DMS114 treated with DMSO at 0.1 percent for 48 hours (cell line): ENCODE results near the gene PALLD.

Experiments
- DNase-seq: peaks from one replicate; lab custom pipeline; 2025; ENCODE audit not compliant: unreplicated experiment; lab: John Stamatoyannopoulos, UW

PALLD gene

GRCh38 chr4:168865854-168866253 is 369.0 kb downstream of the PALLD start:
- no peak for DNase-seq

DNA sequence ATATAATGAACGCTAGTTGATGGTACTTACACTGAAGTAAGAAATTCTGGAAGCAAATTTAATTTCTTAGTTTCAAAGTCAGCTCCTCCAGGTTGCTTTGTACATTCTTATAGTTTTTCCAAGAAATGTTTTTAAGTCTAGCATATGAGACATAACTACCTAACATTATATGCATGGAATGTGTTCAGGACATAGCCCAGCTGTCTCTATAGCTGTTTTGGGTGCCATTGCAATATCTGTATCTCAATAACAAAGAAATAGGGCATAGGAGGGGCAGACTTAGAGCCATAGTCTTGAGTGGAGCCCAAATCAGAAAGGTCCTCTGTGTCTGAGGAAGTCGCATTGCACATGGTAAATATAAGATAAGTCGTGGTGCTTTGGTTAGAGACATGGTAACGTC is 369.8 kb downstream of the PALLD start:
- DNase-seq: no peak

GRCh38 chr4:168867128-168867527 is 370.3 kb downstream of the PALLD start:
- no peak for DNase-seq

- DNase-seq: no peak
These were observed 371.4 kb downstream of the PALLD start for GRCh38 chr4:168868044-168868781.

DNA sequence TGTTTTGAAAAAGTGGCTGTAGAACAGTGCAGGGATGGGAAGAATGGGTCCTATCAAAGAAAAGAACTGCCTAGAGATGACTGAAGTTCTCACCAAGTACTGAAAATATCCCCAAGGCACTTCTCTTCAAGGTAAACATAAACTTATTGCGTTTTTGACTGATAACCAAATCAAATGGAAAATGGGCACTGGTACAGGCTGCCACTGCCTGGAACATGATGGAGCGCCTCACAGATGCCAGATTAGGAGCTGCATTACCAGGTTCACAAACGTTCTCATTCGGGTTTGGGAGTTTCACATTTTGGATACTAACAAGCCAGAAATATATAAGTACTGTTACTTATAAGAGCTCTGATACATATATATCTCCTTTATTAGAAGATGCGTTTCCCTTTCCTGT is 371.9 kb downstream of the PALLD start:
- no peak for DNase-seq

DNA sequence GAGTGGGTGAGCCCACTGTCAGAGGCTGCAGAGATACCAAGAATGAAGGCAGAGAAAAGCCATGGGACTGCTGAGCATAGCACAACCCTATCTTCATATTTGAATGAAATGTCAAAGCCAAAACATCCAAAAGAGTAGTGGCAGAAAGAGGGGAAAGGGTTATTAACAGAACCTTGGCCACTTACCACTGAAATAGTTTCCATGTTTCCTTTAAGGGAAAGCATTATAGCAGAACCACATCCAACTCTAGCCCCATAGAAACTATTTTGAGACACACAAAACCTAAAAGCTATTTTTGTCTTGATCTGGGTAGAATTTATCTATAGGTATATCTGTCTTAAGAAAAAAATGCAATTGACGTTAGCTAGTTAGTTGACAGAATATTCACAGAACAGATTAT is 373.2 kb downstream of the PALLD start:
- no peak for DNase-seq

DNA sequence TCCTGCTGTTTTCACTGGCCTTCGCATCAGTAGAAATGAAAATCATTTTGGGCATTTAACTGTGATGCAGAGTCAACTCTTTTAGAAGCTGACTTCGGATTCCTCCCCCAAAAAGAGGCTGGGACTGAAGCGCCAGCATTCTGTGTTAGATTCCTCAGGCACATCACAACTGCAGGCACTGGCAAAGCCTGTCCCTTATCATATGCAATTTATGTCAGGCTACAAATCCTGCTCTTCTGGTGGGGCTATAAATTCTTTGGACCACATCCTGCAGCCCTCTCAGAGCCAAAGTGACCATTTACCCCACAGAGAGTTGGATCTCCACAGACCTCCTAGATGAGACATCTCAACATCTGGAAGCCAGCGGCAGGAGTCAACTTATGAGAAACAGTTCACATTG is 374.8 kb downstream of the PALLD start:
- no peak for DNase-seq

GRCh38 chr4:168874083-168874482 is 377.2 kb downstream of the PALLD start:
- no peak for DNase-seq

GRCh38 chr4:168876106-168876505 is 379.3 kb downstream of the PALLD start:
- no peak for DNase-seq

GRCh38 chr4:168877511-168878491 is 380.9 kb downstream of the PALLD start:
- no peak for DNase-seq

DNA sequence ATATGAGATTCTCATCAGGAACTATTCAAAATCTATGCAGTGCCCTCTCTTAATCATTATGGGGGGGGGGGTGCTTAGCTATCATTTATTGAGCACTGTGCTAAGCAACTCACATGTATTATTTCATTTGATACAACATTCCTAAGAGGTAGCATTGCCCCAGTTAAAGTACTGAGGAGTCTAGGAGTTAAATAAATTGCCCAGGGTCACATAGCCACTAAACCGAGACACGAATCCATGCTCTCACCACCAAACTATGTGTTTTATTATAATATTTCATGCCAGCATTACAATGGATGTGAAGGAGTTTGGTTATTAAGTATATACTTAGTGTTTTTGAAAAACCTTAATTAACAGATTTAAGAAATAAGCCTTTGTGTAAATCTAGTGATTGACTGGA is 381.8 kb downstream of the PALLD start:
- no peak for DNase-seq

DNA sequence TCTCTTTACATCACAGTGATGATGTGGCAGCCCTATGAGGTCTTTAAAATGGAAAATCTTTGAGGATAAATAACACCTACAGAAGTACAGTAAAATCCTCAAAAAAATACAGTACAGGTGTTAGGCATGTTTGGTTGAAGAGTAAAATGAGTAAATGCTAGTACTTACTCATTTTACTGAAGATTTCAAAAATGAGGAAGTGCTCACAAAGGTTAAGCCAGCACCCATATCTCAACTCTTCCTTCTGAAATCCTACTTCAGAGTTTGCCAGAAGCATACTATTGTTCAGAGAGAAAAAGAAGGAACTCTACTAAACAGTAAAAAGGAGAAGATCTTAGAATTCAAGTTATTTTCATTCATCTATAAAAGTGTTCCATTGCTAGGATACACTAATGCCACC is 382.3 kb downstream of the PALLD start:
- no peak for DNase-seq

DNA sequence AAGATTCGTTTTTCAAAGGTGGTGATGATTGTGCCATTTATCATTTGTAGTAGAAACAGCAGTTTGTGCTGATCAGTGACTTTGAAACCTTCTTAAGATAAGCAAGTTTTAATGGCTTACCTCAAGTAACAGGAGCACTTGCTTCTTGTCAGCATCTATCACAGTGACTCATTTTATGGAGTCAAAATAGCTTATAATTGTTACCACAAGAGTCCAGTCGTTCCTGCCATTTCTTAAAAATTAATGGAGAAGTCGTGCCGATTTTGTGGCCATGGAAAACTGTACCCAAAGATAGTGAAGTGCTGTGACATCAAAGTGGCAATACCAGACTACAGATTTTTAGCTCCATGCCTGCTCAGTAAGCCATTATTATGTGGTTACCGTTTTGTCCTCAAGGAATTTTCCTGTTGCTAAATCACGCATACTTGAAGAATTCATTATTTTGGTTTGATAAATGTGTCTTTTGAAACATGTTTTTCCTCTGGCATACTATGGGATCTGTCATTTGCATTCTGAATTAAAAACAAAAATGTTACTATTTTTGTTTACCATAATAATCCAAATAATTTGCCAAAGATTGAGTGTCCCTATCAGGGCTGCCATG is 383.3 kb downstream of the PALLD start:
- no peak for DNase-seq

DNA sequence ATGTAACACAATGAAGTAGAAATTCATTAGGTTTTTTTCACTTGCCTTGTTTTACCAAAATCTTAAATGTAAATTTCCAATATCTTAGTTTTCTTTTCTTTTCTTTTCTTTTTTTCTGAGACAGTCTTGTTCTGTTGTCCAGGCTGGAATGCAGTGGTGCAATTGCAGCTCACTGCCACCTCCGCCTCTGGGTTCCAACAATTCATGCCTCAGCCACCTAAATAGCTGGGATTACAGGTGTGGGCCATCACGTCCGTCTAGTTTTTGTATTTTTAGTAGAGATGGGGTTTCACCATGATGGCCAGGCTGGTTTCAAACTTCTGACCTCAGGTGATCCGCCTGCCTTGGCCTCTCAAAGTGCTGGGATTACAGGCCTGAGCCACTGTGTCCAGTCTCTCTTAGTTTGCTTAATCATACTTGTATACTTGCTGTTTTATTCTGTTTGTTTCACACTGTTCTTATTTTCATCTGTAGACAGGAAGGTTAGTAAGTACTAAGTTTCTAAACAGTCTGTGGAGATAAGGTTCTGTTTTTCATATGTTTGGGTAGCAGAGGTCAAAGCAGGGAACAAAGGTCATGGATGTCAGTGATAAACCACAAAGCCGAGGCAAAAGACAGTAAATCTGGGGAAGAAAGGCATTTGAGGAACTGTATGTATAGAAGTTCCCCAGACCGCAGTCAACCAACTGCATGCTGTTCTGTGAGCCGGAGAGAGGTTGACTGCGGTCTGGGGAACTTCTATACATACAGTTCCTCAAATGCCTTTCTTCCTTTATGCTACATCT is 384.2 kb downstream of the PALLD start:
- no peak for DNase-seq

DNA sequence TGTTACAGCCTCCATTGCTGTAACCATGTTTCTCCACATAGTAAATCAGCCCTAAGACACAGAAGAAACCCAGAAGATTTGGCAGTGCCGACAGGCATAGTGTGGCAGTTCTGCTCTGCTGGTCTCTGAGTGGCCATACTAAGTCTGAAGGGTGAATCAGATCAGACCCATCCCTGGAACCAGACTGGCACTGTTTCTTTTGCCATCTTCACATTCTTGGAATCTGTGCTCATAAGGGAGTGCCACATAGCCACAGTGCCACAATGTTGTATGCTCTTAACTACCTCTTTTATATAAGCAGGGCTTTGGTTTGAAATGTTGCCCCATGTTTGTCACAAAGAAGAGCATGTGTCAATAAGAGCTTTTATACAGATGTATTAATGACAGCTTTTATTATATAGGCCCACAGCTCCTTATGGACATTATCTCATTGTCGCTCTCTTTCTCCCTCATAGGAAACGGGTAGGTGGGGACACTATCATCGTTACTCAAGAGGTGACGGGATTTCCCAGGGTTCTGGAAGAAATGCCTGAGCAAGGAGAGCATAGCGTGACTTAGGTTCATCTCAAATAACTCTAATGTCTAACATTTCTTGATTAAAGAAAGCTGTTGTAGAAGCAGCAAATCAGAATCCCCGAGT is 385.0 kb downstream of the PALLD start:
- DNase-seq: no peak

- no peak for DNase-seq
These were observed 385.9 kb downstream of the PALLD start for GRCh38 chr4:168882650-168883233.

DNA sequence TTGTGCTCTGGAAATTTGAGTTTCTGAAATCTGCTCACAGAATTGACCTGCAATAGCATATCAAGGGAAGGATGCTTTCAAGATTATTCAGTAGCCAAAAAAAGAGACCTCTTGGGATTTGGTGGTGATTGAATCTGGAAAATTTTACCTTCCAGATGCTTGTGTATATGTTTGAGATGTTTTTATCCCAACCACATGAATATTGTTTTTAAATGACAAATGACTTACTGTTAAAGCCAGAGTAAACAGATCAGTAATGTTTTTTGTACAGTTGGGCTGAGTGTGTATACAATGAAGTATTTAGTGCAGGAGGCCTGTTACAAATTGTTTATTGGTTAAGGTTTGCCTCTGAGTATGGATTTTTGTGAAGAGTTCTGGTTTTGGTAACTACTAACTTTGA is 386.7 kb downstream of the PALLD start:
- no peak for DNase-seq

GRCh38 chr4:168884251-168885124 is 387.6 kb downstream of the PALLD start:
- no peak for DNase-seq

DNA sequence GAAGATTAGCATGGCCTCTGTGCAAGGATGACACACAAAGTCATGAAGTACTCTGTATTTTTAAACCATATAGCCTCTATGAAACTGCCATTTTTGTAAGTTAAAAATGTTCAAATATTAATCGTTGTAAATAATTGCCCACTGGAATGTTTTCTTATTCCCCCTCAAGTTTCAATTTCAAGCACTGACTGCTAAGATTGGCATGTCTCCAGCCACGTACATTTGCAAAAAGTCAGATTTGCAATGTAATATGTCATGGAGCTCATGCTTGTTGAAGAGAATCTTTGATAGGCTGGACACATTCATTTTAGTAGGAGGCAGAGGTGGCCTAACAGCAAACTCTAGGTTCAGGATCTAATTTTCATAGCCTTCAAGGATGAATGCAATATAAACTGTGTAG is 388.5 kb downstream of the PALLD start:
- no peak for DNase-seq
